Caco-2 (cell line): ENCODE measurements around the gene FGF2. TPM values are rescaled to one million over a fixed set of nuclear protein-coding genes. Genes with fewer than 3 reads are reported as not detected.

ENCODE experiments used
- BruUV-seq: library from RNA; stranded (reverse); fragments of 400-500 nt; replicated peaks from 2 replicates; lab custom pipeline; 2021; lab: Mats Ljungman, UMichigan
- CTCF ChIA-PET: fragments of 300-600 bp; sonication (Branson Sonifier 250); formaldehyde crosslinking; loops from one replicate; lab custom pipeline; 2022; ENCODE audit warnings: antibody characterized with exemption; lab: Charles Lee
- POLR2A ChIA-PET: fragments of 300-600 bp; sonication (Branson Sonifier 250); formaldehyde crosslinking; loops from one replicate; lab custom pipeline; 2022; ENCODE audit warnings: antibody characterized with exemption; lab: Charles Lee
- DNase-seq, 2 experiments: peaks; one replicate each; pipeline versions ENCODE4 v3.0.0 to v3.0.0-alpha.2; 2020 to 2022
- H3K27me3 ChIP-seq: replicated peaks from 2 replicates; pipeline ENCODE4 v1.6.0; 2011; ENCODE audit warnings: low read length; ENCODE audit not compliant: control insufficient read depth, insufficient read depth
- H3K36me3 ChIP-seq: 2 replicates; pipeline ENCODE4 v1.5.1; 2011; ENCODE audit warnings: low read length; ENCODE audit not compliant: control insufficient read depth, insufficient read depth
- H3K4me1 ChIP-seq: fragments of 250-450 bp; sonication (Bioruptor Pico); 2 replicates; pipeline ENCODE4 v1.5.1; 2020; ENCODE audit warnings: mild to moderate bottlenecking
- H3K4me3 ChIP-seq: 2 replicates; pipeline ENCODE4 v1.5.1; 2011; ENCODE audit warnings: low read depth, mild to moderate bottlenecking, control low read depth, low read length
- H3K9me3 ChIP-seq: fragments of 250-450 bp; sonication (Bioruptor Pico); 2 replicates; pipeline ENCODE4 v1.5.1; 2020; ENCODE audit warnings: mild to moderate bottlenecking, moderate library complexity
- H3K27ac Mint-ChIP-seq: one replicate; pipeline ENCODE4 v1.8.0; 2022; ENCODE audit warnings: mixed read lengths; ENCODE audit not compliant: unreplicated experiment
- H3K27me3 Mint-ChIP-seq: one replicate; pipeline ENCODE4 v1.8.0; 2022; ENCODE audit warnings: mixed read lengths; ENCODE audit not compliant: insufficient read depth, unreplicated experiment
- H3K36me3 Mint-ChIP-seq: one replicate; pipeline ENCODE4 v1.8.0; 2022; ENCODE audit warnings: mild to moderate bottlenecking, mixed read lengths; ENCODE audit not compliant: insufficient read depth, unreplicated experiment
- H3K4me1 Mint-ChIP-seq: one replicate; pipeline ENCODE4 v1.8.0; 2022; ENCODE audit warnings: low read depth, mixed read lengths; ENCODE audit not compliant: unreplicated experiment
- H3K4me3 Mint-ChIP-seq: one replicate; pipeline ENCODE4 v1.8.0; 2022; ENCODE audit warnings: mild to moderate bottlenecking, moderate library complexity, mixed read lengths; ENCODE audit not compliant: unreplicated experiment
- H3K9me3 Mint-ChIP-seq: one replicate; pipeline ENCODE4 v1.8.0; 2022; ENCODE audit warnings: mixed read lengths; ENCODE audit not compliant: unreplicated experiment
- intact Hi-C: fragments of 100-400 bp; cut with micrococcal nuclease; formaldehyde crosslinking; loops from one replicate; pipeline ENCODE4 v1.10.0; 2022; ENCODE audit not compliant: unreplicated experiment
- total RNA-seq: library from RNA; stranded (reverse); gene quantifications from 2 replicates; pipeline ENCODE4 v1.2.3, GENCODE V29; 2022
- TF ChIP-seq, protein P1 (sequence below), 2 experiments: fragments of 200-600 bp in 1 of 2; IDR thresholded peaks; 1 replicate in 1 of 2; 2 replicates in 1 of 2; pipeline versions ENCODE4 v1.5.1 to v1.8.0; 2011 to 2022; ENCODE audit warnings: antibody characterized with exemption in 1 of 2, control low read depth in 1 of 2, inconsistent platforms in 1 of 2, low read depth in 1 of 2, low read length in 1 of 2, mild to moderate bottlenecking in 1 of 2, moderate library complexity in 1 of 2; ENCODE audit not compliant: insufficient read depth in 1 of 2, severe bottlenecking in 1 of 2, unreplicated experiment in 1 of 2

Gene FGF2
- total RNA-seq, 1 experiment from 2014 or later = 0.20 TPM

GRCh38 chr4:122854447-122855352 lies 28.1 kb downstream of the FGF2 start:
- no TSS peak for BruUV-seq
- no peak overlapping the region for H3K27ac Mint-ChIP-seq
- Histone ChIP-seq H3K4me3 (no peak overlapping the region), H3K27me3 (no peaks in the 10 kb centered on the region), H3K9me3 (no peaks in the 10 kb centered on the region), H3K4me1 (peaks cover 49% of the 10 kb centered on the region), H3K36me3 (no peaks in the 10 kb centered on the region)
- DNase-seq = peak in 1 of 2 experiments; percentile 3
- TF ChIP-seq, protein P1, sequence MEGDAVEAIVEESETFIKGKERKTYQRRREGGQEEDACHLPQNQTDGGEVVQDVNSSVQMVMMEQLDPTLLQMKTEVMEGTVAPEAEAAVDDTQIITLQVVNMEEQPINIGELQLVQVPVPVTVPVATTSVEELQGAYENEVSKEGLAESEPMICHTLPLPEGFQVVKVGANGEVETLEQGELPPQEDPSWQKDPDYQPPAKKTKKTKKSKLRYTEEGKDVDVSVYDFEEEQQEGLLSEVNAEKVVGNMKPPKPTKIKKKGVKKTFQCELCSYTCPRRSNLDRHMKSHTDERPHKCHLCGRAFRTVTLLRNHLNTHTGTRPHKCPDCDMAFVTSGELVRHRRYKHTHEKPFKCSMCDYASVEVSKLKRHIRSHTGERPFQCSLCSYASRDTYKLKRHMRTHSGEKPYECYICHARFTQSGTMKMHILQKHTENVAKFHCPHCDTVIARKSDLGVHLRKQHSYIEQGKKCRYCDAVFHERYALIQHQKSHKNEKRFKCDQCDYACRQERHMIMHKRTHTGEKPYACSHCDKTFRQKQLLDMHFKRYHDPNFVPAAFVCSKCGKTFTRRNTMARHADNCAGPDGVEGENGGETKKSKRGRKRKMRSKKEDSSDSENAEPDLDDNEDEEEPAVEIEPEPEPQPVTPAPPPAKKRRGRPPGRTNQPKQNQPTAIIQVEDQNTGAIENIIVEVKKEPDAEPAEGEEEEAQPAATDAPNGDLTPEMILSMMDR (IDR thresholded peaks at IDR 0.05; ENCODE audit: insufficient read depth in 1 of 2, low read depth in 1 of 2, low read length in 1 of 2, severe bottlenecking in 1 of 2, unreplicated experiment in 1 of 2) = no peak
- ChIA-PET CTCF (interaction anchor here (1.3 kb wide), 1 partner anchor 97 kb away, joined by 3 read pairs; no protein-coding TSS in a partner anchor), POLR2A (no interaction called here)
- H3K4me3 Mint-ChIP-seq = no peak overlapping the region
- H3K9me3 Mint-ChIP-seq = no peaks in the 10 kb centered on the region
- H3K27me3 Mint-ChIP-seq = no peaks in the 10 kb centered on the region
- no peaks in the 10 kb centered on the region for H3K4me1 Mint-ChIP-seq
- no peaks in the 10 kb centered on the region for H3K36me3 Mint-ChIP-seq
- intact Hi-C loops = loop anchor here (5.0 kb wide), 1 partner anchor 58 kb away; no protein-coding TSS in a partner anchor

GRCh38 chr4:122855353-122855890 lies 28.8 kb downstream of the FGF2 start:
- intact Hi-C loops = loop anchor here (5.0 kb wide), 1 partner anchor 57 kb away; no protein-coding TSS in a partner anchor
- ChIA-PET CTCF (no interaction called here), POLR2A (no interaction called here)
- TF ChIP-seq, protein P1 (IDR thresholded peaks at IDR 0.05; ENCODE audit: insufficient read depth in 1 of 2, low read depth in 1 of 2, low read length in 1 of 2, severe bottlenecking in 1 of 2, unreplicated experiment in 1 of 2) = no peak
- Histone ChIP-seq H3K36me3 (no peaks in the 10 kb centered on the region), H3K4me3 (no peak overlapping the region), H3K4me1 (peaks cover 49% of the 10 kb centered on the region), H3K9me3 (no peaks in the 10 kb centered on the region), H3K27me3 (no peaks in the 10 kb centered on the region)
- no peak overlapping the region for H3K4me3 Mint-ChIP-seq
- BruUV-seq = no TSS peak
- no peaks in the 10 kb centered on the region for H3K4me1 Mint-ChIP-seq
- no peaks in the 10 kb centered on the region for H3K9me3 Mint-ChIP-seq
- H3K27me3 Mint-ChIP-seq = no peaks in the 10 kb centered on the region
- DNase-seq = no peak
- no peaks in the 10 kb centered on the region for H3K36me3 Mint-ChIP-seq
- H3K27ac Mint-ChIP-seq = no peak overlapping the region

DNA sequence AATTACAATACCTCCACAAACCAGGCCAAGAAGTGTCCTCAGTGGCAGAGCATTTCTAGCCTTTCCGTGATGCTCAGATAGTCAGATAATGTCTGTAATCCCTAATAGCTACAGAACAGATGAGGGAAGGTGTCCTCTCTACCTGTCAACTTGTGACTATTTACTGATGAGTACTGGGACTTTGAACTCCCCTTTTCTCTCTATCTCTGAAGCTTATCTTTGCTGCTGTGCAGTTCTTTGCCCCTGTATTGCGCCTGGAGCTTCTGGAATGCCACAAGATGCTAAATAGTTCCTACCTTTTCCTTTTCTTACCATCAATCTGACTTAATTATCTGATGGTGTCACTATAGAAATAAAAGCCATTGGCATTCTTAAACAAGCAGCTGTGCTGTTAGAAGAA lies 30.5 kb downstream of the FGF2 start:
- no TSS peak for BruUV-seq
- Histone ChIP-seq H3K9me3 (no peaks in the 10 kb centered on the region), H3K4me1 (peaks cover 43% of the 10 kb centered on the region), H3K36me3 (no peaks in the 10 kb centered on the region), H3K4me3 (no peak overlapping the region), H3K27me3 (no peaks in the 10 kb centered on the region)
- TF ChIP-seq, protein P1 (IDR thresholded peaks at IDR 0.05; ENCODE audit: insufficient read depth in 1 of 2, low read depth in 1 of 2, low read length in 1 of 2, severe bottlenecking in 1 of 2, unreplicated experiment in 1 of 2) = no peak
- Mint-ChIP-seq H3K4me3 (no peak overlapping the region), H3K27ac (no peak overlapping the region), H3K36me3 (no peaks in the 10 kb centered on the region), H3K27me3 (no peaks in the 10 kb centered on the region), H3K4me1 (no peaks in the 10 kb centered on the region), H3K9me3 (no peaks in the 10 kb centered on the region)
- ChIA-PET POLR2A (interaction anchor here (0.9 kb wide), 1 partner anchor 113 kb away, joined by 7 read pairs; no protein-coding TSS in a partner anchor), CTCF (interaction anchor here (1.0 to 1.2 kb wide), 3 partner anchors 99 to 140 kb away, joined by 3 read pairs; no protein-coding TSS in a partner anchor)
- intact Hi-C loops = loop anchor here (5.0 kb wide), 1 partner anchor 55 kb away; no protein-coding TSS in a partner anchor
- DNase-seq = peak; percentile 14 to 39
